Measurements from ENCODE around the gene TGFBR3. TPM values are rescaled to one million over a fixed set of nuclear protein-coding genes. Genes with fewer than 3 reads are reported as not detected.

The TGFBR3 gene
- total and polyA plus RNA-seq, 2 of the 8 experiments (the other 6 are each of a cell fraction or from before 2014, with no cell fraction given): 2.0 to 6.1 TPM

GRCh38 chr1:91699339-91699974 lies 186.5 kb downstream of the TGFBR3 start:
- no peak for DNase-seq (ENCODE audit: low read depth in 1 of 2, low spot score in 2 of 2)
- POLR2A ChIA-PET (ENCODE audit: partially characterized antibody): interaction anchor here (0.7 kb wide), 1 partner anchor 82 kb away, joined by 4 read pairs; no protein-coding TSS in a partner anchor
- Histone ChIP-seq H2BK5ac (ENCODE audit: low read depth, low read length) (no peak overlapping the region), H3K23ac (ENCODE audit: insufficient read length) (no peak overlapping the region), H3K9ac (replicated peaks in 1 of 4; ENCODE audit: extremely low read depth in 1 of 4, low read depth in 3 of 4, low read length in 3 of 4) (no peak overlapping the region), H3K4me1 (replicated peaks in 1 of 4; ENCODE audit: control insufficient read depth in 3 of 4, insufficient read depth in 4 of 4, low read length in 3 of 4) (peaks cover 0 to 3% (median 0%) of the 10 kb centered on the region in 4 experiments; a peak in 1 of 7 replicates), H2BK15ac (ENCODE audit: low read length) (no peak overlapping the region), H2BK20ac (ENCODE audit: low read length) (no peak overlapping the region), H4K91ac (replicated peaks; ENCODE audit: insufficient read length, low read length) (no peak overlapping the region), H3K9me3 (ENCODE audit: insufficient read depth in 2 of 2, low read depth in 1 of 2, low read length in 1 of 2) (no peaks in the 10 kb centered on the region; a peak in 1 of 4 replicates), H3K27me3 (replicated peaks in 1 of 4; ENCODE audit: control insufficient read depth in 3 of 4, extremely low read depth in 1 of 4, insufficient read depth in 3 of 4, low read length in 3 of 4) (no peaks in the 10 kb centered on the region), H3K4me2 (ENCODE audit: insufficient read depth in 1 of 2, low read depth in 2 of 2, low read length in 2 of 2) (no peak overlapping the region), H4K8ac (ENCODE audit: extremely low read depth, insufficient read depth, low read length) (no peak overlapping the region), H3K36me3 (ENCODE audit: control insufficient read depth in 2 of 4, insufficient read depth in 4 of 4, low read length in 3 of 4) (no peaks in the 10 kb centered on the region), H2AK5ac (ENCODE audit: low read depth, low read length) (no peak overlapping the region), H4K20me1 (replicated peaks in 1 of 2; ENCODE audit: control insufficient read depth in 1 of 2, insufficient read depth in 2 of 2, low read length in 2 of 2) (no peaks in the 10 kb centered on the region), H3K4ac (replicated peaks; ENCODE audit: insufficient read length, low read depth, low read length) (no peak overlapping the region), H3K27ac (ENCODE audit: low read depth, low read length) (no peak overlapping the region), H2AFZ (ENCODE audit: low read length) (no peak overlapping the region), H3K4me3 (ENCODE audit: extremely low read depth in 1 of 4, insufficient read depth in 2 of 4, low read depth in 3 of 4, low read length in 4 of 4) (no peak overlapping the region), H2BK120ac (replicated peaks; ENCODE audit: low read depth, low read length) (no peak overlapping the region), H3K56ac (replicated peaks; ENCODE audit: insufficient read length, low read depth, low read length) (no peak overlapping the region), H2BK12ac (ENCODE audit: low read depth, low read length) (no peak overlapping the region), H4K5ac (ENCODE audit: insufficient read length, low read depth, low read length) (no peak overlapping the region), H3K23me2 (ENCODE audit: low read depth, low read length) (no peaks in the 10 kb centered on the region), H3K14ac (ENCODE audit: insufficient read length) (no peak overlapping the region), H3K79me2 (ENCODE audit: control insufficient read depth in 1 of 2, insufficient read depth in 2 of 2, low read length in 2 of 2) (no peaks in the 10 kb centered on the region), H3K18ac (ENCODE audit: extremely low read depth, low read length) (no peak overlapping the region), H3K79me1 (ENCODE audit: low read depth, low read length) (no peaks in the 10 kb centered on the region)
- CTCF ChIA-PET (ENCODE audit: partially characterized antibody): interaction anchor here (0.6 to 1.4 kb wide), 7 partner anchors 9 to 147 kb away, joined by 3 to 4 read pairs (median 3); no protein-coding TSS in a partner anchor
- FAIRE-seq: no peak
- 88% methylated on average over 4 of the region's 4 CpGs; no CpG with 5 or more reads in 1 of the 2 experiments for WGBS, 2 experiments (ENCODE audit: extremely low coverage in 1 of 2, insufficient coverage in 1 of 2, insufficient read length in 1 of 2, insufficient replicate concordance in 2 of 2, low coverage in 1 of 2, low lambda C conversion rate in 2 of 2, missing lambda C conversion rate in 1 of 2)
- TF ChIP-seq HDAC2 (IDR thresholded peaks at IDR 0.05; ENCODE audit: borderline replicate concordance in 1 of 2, low read depth in 2 of 2, low read length in 2 of 2): no peak
- no peak for TF ChIP-seq POU5F1 (IDR thresholded peaks at IDR 0.05; ENCODE audit: low read depth, low read length)
- TF ChIP-seq CBX5 (IDR thresholded peaks at IDR 0.05; ENCODE audit: low read depth, low read length): no peak
- TF ChIP-seq JUN (IDR thresholded peaks at IDR 0.05; ENCODE audit: low read depth, low read length): no peak
- no peak for TF ChIP-seq ATF3 (IDR thresholded peaks at IDR 0.05; ENCODE audit: insufficient read depth, low read depth, low read length)
- TF ChIP-seq KDM4A (IDR thresholded peaks at IDR 0.05; ENCODE audit: low read depth, low read length, severe bottlenecking): no peak
- no peak for TF ChIP-seq CHD2 (IDR thresholded peaks at IDR 0.05; ENCODE audit: low read length)
- no peak for TF ChIP-seq RFX5 (IDR thresholded peaks at IDR 0.05; ENCODE audit: borderline replicate concordance, low read depth, low read length)
- TF ChIP-seq CREB1 (IDR thresholded peaks at IDR 0.05): no peak
- TF ChIP-seq POLR2A (IDR thresholded peaks at IDR 0.05; ENCODE audit: control extremely low read depth in 1 of 2, low read depth in 2 of 2, low read length in 2 of 2): no peak
- TF ChIP-seq SUZ12 (IDR thresholded peaks at IDR 0.05; ENCODE audit: low read length): no peak
- TF ChIP-seq RBBP5 (IDR thresholded peaks at IDR 0.05; ENCODE audit: borderline replicate concordance, low read depth, low read length): no peak
- TF ChIP-seq EZH2 (IDR thresholded peaks at IDR 0.05; ENCODE audit: low read depth, low read length, severe bottlenecking): no peak

Data from H1 (cell line).